Inflammatory macrophage (primary cell): ENCODE results near the gene CAMTA1.
"Not testable (repeated sequence)": the region's sequence is repeated elsewhere in the genome, so short reads cannot be mapped to it uniquely, and the experiment has no call there.

Experiments used
- DNase-seq, 2 donors: peaks; one replicate each; pipeline ENCODE4 v3.0.0-alpha.2; 2020 to 2022

The CAMTA1 gene

DNA sequence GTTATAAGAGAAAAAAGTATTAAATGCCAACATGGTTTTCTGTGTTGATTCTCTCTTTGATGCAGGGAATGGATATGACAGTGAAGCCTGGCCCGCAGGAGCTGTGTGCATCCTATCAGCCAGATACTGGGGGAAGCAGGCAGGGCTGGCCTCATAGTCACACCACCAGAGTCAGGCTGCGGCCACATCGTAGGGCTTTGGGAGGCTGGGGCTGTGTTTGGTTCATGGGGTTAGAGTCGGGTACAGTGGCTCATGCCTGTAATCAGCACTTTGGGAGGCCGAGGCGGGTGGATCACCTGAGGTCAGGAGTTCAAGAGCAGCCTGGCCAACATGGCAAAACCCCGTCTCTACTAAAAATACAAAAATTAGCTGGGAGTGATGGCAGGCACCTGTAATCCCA is 545.5 kb downstream of the CAMTA1 start:
- not testable (repeated sequence) for DNase-seq

DNA sequence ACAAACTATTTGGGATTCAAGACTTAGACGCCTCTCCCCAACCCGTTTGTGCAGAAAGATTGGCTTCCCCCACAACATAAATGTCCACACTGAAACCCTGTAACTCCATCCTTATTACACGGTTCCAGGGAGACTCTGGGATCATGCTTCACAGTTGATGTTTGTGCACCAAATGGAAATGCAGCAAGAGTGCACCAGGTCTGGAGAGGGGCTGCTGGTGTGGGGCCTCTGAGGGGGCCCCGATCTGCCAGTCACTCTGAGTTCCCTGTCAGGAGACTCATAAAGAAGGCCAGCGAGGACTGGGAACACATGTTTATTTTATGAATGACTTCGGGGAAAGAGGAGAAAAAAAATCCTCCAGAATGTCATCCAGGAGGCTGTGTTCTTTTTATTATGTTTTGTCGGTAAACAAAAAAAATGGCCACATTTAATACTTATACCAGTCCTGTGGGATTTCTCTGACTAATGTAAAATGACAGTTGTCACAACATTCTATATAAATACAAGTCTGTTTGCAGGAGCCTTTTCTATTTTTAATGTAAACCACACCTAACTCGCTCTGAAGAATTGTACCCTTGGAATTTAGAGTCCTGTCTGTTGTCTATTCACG is 546.8 kb downstream of the CAMTA1 start:
- no peak for DNase-seq

DNA sequence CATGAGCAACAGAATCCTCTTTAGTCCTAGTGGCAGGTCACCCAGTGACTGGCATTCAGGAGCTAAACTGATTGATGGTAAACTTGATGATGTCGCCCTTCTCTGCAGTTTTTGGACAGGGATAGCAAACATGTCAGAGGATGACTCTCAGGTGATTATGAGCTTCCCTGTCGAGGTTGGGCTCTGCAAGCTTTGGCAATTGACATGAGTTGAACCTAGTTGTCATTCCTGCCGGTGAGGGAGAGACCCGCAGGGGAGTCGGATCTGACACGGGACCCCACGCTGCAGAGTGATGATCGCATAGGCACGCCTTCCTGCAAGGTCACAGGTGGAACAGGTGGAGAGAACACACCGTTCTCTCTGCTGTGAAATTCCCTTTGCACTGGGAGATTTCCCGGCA is 547.8 kb downstream of the CAMTA1 start:
- no peak for DNase-seq

DNA sequence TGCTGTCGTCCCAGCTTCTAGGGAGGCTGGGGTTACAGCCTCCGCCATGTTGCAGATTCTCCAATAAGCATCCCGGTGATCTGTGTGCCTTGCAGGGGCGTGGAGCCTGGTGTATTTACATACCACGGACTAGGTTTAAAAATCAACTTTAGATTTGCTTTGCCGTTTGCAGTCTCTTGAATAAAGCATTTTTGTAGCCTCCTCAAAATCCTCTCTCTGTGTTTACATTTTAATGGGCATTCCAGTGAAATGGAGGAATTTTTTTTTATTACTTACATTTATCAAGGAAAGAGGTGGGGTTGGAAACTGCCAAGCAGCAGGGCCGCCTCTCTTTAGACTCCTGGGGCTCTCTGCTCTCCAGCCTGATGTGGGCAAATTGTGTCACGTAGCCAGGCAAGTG is 548.4 kb downstream of the CAMTA1 start:
- no peak for DNase-seq

DNA sequence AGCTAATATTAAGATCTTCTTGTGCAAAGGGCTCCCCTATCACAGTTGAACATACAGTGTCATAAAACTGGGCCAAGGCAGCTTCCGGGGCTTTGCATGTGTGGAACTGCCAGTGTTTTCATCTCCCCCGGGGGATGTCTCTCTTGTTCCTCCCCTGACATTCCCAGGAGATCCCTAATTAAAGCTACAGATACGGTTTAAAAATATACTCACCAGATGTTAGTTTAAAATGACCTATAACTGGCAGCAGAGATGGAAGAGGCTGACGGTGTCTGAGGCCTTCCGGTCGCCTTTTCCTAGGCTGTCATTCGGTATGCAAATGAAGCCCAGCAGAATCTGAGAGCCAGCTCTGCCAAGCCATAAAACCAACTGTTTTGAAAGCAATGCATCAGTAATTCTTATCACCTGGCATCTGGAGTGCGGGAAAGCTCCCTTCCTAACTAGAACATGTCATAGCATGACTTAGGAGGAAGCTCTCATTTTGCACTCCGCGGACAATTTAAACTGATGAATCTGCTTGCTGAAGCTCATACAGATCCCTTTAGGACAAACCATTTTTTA is 549.3 kb downstream of the CAMTA1 start:
- no peak for DNase-seq

DNA sequence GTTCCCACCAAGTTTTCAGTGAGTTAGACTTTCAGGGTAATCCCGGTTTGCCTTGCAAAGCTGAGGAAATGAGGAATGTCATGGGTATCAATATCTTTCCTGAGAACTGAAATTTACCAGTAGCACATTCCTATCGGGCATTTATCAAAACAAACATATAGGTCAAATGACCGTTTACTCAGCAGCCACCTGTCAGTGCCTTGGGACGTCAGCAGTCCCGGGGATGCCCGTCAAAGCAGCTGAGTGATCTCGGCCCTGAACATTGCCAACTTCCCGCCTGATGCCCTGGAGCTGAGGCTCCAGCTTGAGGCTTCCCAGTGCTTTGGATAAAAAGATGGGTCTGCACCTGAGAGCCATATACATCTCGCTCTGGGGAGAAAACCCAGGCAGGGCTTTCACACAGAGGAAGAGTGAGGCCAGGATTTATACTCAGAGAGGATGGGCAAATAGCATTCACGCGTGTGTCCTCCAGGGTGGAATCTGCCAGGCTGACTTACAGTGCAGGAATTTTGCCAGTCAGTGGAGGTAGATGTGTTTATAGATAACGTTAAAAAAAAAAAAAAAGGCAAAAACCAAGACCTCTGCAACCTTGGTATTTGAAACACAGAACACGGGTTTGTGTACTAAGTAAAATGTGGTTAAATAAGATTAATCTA is 550.1 kb downstream of the CAMTA1 start:
- DNase-seq = no peak

DNA sequence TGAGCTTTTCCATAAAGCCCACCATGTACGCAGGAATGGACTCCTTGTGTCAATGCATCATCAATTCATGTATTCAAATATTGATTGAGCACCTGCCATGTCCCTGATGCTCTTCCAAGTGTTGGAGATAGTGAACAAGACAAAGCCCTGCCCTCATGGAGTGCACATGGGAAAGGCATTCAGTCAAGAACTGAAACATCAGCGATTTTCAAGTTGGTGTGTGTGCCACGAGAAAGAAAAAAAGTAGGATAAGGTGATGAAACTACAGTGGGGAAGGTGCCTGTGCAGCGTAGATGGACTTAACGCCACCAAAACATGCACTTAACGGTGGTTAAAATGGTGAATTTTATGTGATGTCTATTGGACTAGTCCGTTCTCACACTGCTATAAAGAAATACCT is 553.2 kb downstream of the CAMTA1 start:
- DNase-seq = no peak

DNA sequence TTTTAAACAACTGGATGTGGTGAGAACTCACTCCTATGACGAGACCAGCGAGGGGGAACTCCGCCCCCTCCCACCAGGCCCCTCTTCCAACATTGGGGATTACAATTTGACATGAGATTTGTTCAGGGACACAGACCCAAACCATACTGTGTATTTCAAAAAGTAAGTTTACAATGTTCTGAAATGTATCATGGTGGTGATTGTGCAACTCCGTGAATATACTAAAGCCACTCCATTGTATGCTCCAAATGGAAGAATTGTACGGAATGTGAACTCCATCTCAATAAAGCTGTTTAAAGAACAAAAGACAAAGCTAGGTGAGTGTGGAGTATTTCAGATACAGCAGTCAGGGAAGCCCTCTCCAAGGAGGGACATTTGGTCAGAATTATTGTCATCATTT is 553.8 kb downstream of the CAMTA1 start:
- DNase-seq = no peak

DNA sequence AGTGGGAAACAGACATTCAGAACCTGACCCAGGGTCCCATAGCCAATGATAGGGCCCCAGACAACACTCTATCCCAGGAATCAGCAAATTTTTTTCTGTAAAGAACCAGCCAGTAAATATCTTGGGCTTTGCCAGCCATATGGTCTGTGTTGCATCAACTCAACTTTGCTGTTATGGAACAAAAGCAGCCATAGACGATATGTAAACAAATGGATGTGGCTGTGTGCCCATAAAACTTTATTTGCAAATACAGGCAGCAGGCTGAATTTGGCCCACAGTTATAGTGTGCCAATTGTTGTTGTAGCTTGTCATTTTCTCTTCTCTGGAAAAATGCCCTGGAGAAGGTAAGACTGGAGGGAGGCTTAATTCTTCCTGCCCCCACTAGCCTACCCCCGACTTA is 554.7 kb downstream of the CAMTA1 start:
- no peak for DNase-seq

DNA sequence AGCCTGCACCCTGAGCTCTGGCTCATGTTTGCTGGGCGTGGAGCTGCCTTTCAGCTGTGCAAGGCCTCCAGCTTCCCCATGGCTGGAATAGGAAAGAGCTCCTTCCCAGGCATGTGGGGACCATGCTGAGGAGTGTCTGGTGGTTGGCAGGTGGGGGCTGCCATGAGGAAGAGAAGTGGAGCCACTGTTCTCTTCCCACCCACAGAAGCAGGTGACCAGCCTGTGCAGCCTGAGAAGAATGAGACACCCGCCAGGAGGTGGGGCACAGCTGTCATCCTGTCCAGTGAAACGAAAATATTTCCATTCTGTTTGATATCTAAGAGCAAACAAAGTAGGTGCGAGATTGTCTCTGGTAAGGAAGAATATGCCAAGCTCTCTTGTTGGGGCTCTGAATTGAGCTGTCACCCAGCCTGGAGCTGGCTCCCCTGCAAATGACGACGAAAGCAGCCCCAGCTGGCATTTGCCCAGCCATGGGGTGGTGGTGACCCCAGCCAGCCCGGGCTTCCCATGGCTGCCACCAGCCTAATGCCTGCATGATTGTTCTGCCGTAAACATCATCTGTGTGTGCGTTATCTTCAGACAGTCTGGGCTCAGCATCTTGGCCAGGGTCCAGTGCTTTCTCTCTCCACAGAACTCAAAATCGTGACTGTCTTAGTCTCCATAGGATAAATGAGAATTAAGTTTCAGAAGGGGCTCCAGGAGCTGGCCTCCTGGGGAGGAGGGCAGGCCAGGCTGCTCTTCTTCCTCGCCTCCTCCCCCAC is 556.1 kb downstream of the CAMTA1 start:
- DNase-seq = no peak

DNA sequence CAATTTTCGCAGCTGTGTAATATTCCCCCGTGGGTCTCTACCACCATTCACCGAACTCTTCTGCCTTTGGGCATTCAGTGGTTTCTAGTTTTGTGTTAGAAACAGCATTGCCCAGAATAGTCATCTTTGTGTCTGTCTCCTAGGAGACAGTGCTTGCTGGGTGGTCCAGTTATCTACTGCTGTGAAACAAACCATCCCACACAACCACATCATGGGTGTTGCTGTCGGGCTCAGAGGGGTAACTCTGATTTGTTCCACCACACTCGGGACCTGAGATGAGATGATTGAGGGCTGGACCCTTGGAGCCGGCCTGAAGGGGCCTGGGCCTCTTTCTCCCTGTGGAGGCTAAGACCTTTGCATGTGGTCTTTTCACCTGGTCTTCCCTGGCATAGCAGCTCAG is 558.6 kb downstream of the CAMTA1 start:
- no peak for DNase-seq

DNA sequence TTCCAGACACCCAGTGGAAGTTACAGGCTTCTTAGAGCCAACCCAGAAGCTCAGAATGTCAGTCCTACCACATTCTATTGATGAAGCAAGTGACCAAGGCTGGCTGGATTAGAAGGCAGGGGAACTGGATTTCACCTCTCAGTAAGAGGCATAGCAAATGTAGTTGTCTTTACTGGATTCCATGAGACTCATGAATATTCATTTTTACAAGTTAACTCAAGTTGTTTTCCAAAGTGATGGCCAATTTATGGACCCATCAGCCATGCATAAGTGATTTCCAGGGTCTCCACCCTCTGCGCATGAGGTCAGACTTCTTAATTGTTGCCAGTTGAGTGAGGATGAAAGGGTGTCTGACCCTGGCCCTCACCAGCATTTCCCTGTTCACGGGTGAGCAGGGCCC is 559.0 kb downstream of the CAMTA1 start:
- DNase-seq = no peak

DNA sequence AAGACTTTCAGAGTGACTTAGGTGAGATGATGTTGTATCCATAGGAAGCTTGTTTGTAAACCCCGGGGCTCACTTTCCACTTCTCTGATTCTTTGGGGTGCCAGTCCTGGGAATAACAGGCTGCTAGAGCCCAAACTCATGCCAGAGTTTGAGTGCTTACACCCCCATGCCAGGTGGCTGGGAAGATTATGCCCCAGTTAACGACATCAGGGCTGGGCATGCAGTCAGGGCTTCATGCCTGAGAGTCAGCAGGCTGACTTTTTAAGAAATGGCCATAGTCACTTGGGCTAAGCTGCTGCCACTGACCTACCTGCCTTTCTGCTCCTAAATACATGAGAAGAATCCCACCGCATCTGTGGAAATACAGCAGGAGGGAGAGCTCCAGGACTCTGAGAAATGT is 560.3 kb downstream of the CAMTA1 start:
- no peak for DNase-seq

DNA sequence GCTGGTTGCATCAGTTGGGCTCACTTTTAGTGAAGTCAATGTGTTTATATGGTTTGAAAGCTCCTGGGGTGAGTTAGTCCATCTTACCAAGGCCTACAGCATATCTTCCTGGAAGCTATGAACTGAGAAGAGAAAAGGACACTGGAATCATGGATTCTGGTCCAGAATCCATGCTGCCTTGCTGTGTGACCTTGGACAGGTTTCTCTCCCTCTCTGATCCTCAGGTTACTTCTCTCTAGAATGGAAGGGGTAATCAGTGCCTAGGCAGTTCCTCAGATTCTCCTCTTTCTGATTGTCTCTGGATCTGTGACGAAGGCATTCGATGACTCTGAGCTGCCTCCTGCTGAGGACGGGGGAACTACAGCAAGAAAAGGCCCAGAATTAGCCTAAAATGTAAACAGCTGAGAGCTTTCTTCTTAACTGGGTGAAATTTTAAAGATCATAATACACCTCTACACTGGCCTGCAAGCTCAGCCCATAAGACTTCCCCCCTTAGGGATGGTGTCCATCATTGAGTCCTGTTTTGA is 560.9 kb downstream of the CAMTA1 start:
- no peak for DNase-seq

DNA sequence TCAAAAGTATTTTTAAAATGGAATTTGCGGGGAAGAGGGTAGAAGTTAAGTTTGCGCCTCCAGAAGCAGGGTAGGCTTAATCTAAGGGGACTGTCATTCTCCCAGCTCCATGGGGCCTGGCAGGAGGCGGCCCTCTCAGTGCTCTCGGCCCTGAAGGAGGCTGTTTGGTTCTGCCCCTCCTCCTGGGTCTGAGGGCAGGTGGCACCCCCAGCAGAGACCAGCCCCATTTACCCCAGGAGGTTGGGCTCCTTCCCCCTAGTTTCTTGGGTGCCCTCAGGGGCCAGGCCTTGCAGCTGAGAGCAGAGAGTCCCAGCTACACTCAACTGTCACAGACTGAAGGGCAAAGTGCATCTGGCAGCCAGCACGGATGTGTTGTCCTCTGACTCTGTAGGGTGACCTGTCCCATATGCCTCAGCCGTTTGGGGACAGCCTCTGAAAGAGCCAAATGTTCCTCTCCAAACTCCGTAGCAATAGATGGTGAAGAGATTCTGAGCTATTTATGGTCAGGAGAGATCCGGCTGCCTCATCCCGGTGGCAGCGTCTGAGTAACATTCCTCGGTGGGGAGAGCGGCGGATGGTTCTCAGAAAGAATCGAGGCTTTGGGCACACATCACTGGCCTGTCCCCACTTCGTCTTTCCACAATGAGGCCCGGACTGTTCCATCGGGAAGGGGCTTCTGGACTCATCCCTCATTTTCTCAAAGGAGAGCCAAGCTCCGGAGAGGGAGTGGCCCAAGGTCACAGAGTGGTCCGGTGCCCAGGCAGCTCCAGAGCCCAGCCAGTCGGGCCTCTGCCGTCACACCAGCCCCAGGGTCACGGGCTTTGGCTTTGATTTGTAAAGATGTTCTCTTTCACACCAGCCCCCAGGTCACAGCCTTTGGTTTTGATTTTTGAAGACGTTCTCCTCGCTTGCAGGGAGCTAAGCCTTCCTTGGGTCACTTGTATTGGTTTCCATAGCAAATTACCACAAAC is 561.6 kb downstream of the CAMTA1 start:
- DNase-seq = no peak

DNA sequence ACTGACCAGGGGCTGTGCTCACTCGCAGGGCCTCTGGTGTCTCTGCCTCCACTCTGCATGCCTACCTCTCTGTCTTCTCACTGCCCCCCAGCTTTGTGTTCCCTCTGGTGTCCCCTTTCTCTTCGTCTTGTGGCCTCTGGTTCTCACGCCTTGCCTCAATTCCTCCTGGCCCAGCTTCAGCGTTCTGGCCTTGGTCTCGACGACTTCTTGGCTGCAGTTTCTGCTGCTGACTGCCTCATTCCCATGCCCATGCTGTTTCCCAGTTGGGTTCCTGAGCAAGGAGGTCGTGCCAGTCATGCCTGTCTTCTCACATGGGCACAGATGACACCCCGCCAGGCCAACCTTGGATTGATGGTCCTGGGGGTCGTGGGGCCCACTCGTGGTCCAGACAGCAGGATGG is 562.8 kb downstream of the CAMTA1 start:
- DNase-seq = no peak

DNA sequence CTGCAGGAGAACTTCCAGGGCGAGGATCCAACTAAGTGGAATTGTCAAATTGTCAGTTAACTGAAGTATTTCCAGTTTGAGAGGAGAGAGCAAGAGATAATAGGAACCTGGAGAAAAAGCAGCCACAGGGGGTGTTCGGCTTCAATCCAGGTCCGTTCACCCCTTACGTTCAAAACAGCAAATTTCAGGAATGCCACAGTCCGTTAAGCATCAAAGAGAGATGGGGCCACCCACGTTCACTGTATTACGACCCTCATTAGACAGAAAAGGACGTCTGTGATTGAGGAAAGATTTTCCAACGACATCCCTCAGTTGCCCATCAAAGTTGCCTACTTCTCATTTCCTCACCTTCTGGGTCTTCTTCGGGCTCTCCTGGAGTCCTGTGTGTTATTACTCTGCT is 563.3 kb downstream of the CAMTA1 start:
- no peak for DNase-seq

DNA sequence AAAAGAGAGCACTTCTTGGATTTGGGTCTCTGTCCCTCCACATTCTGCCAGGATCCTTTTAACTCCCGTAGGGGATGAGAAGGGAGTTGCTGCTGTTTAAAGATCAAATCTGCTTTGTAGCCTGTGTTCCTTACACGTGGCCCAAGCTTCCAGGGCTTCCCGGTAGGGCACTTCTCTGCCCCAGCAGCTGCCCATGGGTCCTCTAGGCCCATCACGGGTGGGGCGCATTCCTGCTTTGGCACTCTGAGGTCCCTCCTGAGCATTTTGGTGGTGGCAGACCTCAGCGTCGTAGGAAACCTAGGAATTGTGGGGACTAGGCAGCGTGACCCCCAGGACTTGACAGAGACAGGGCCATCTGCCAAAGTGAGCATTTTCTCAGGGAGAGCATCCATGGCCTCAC is 565.5 kb downstream of the CAMTA1 start:
- no peak for DNase-seq

DNA sequence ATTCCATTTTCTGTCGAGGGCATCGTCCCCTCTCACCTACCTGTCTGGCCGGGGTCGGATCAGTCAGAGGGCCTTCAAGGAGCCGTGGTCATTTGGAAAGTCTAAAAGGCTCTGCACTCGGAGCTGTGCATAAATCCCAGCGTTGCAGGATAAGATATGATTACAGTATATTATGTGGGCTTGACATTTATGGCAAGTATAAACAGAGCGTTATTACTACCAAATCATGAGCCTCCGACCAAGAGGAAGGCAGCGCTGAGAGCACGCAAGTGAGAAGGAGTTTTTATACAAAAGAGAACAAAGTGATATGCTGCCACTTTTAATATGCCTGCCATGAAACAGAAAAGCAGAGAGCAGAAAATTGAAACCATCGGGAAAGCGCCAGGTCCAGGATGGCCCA is 566.4 kb downstream of the CAMTA1 start:
- DNase-seq = no peak

DNA sequence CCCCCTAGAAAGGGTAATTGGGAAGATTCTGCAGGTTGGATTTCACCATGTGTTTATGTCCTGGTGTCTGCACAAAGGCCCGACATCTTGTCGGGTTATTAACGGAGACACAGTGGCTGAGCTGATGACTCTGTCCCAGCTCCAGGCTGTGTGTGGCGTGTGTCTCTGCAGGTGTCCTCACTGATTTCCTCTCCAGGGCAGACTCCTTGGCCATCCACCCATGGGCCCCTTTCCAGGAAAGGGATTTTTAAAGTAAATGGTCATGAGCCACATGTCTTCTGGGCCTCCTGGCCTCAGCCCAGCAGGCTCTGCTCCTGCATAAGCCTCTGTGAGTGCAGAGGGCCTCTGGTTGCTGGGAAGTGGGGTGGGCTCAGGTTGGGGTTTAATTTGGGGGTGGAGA is 567.1 kb downstream of the CAMTA1 start:
- no peak for DNase-seq

DNA sequence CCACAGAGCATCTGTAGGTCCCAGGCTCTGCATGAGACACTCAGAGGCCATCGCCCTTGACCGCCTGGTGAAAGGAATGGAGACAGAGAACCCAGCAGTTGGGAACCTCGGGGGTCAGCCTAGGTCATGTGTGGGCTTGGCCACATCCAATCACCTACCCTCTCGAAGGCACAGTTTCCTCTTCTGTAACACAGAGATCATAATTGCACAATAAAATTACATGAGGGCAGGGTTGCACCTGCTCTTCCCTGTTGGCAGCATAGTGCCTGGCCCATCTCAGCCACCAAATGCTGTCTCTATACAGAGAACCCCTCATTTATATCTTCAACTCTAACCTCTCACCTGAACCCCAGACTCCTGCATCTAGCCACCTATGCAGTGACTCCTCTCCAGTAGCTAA is 567.7 kb downstream of the CAMTA1 start:
- no peak for DNase-seq

DNA sequence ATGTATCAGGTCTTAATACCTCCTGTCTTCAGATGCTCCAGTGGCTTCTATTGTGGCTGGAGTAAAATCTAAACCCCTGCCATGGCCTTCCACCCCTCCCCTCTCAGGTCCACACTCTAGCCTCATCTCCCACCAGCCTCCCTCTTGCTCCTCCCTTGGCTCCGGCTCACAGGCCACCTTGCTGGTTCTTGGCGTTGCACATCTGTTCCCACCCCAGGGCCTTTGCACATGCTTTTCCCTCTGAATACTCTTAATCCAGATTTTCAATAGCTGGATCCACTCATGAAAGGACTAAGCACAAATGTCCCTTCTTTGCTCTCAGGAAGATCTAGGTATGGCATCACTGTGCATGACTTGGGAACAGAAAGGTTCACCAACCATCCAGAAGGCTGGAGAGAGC is 570.4 kb downstream of the CAMTA1 start:
- DNase-seq = no peak
